Medulla oblongata (tissue), 1 donor: ENCODE results near the gene TNS3.
A peak's percentile ranks its signal among the peaks of the same experiment; 100 is the strongest.

ENCODE experiments used
- DNase-seq: peaks from one replicate; pipeline ENCODE4 v3.0.0-alpha.2; 2015; ENCODE audit errors: extremely low spot score

Gene TNS3

DNA sequence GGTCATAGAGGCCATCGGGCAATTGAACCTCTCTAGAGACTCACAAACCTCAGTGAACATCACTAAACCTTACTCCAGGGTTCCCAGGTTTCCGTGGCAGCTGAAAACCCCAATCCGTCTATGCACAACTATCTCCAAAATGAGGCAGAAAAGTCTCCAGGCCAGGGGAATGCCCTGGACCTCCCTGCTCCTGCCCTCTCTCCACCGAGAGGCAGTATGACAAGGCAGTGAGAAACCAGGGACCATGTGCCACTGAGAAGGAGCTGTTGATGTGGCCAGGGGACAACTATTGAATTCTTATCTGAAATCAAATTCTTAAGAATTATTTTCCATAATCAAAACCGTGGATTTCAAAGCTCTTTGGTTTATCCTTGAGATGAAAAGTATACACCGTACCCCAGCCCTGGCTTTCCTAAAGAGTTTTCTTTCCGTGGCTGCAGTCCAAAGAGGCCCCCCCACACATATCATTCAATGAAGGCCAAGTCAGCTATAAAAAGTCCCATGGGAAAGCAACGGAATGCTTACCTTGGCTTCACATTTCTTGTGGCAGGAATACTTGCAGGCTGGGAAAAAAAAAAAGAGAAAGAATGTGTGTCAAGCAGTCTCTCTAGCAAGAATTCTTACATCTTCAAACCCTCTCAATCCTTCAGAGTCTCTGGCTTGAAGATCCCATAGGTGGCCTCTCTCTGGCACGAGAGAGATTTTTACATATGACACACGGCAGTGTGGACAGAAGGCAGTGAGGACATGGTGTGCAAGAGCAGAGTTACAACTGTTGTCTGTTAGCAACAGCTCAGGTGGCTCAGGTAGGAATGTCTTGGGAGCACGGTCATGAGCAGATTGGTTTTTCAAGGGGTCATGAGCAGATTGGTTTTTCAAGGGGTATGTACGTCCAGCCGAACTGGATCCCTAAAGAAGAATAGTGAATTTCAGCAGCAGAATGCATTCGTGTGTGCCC, 75.2 kb downstream of the TNS3 start:
- DNase-seq = no peak

DNA sequence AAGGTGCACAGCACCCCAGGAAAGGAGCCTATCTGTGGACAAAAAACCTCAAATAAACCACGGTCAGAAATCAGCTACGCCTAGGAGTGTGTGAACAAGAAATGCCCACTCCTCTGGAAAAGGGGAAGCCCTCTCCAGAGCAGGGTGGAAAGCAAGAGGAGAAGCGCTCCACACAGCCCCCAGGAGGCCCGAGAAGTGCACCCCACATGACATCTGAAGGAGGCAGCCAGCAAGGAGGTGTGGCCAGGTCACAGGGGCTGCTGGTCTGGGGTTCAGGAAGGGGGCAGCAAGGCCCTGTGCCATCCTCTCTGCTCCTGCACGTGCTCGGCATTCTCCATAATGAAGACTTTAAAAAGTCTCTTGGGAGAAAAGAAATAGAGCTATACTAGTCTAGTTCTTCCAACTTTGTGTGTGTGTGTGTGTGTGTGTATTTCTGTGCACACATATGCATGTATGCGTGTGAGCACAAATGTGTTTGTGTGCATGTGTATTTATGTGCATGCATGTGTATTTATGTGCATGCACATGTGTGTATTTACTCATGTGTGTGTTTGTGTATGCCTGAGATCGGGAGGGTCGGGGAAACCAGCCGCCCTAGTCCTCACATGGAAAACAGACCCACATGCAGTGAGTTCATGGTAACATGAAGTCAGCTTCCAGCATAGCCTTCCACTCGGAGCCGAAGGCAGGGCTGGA, 76.5 kb downstream of the TNS3 start:
- DNase-seq = no peak

GRCh38 chr7:47504551-47505311, 77.2 kb downstream of the TNS3 start:
- no peak for DNase-seq

DNA sequence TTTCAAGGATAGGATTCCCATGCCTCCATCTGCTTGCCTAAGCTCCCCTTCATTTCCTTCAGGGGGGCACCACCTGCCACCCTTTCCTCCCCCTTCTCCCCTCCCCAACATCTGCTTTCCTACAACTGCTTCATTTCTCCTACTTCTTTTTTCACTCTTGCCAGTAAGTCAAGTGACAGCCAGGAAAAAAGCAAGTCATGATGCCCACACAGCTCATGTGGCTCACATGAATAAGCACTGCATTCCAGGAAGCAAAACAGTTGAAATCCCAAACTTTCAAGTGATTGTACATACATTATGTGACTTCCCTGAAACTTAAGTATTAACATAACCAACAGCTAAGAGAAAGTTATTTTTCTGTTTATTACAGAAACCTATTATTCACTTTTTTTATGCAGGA, 78.6 kb downstream of the TNS3 start:
- DNase-seq = no peak

DNA sequence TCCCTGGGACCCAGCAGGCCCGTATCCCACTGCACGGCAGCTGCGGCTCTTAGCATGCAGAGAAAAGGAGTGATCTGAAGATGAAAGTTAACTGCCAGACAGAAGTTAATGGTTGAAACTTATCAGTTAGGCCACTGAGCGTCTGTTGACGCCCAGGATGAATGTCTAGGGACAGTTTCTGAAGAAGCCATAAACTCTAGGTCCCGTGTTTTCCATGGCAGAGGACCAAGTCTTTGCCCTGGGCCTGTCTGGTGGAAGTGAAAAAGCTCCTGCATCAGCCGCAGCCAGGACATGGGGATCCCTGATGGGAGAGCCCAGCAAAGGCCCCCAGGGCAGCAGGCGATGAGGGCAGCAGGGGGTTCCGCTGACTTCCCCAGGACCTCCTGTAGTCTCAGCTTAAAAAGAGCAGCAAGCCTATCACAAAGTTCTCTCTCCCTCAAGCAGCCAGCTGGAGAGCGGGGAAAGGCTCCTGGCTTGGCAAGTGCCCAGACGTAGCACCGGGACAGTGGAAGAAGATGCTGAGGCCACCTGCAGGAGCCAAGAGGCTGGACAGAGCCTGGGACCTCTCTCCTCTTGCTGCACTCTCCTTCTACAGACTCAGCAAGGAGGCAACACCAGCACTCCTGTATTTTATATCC, 79.6 kb downstream of the TNS3 start:
- DNase-seq = no peak

- no peak for DNase-seq
Observed at GRCh38 chr7:47501406-47501805, 80.5 kb downstream of the TNS3 start.

DNA sequence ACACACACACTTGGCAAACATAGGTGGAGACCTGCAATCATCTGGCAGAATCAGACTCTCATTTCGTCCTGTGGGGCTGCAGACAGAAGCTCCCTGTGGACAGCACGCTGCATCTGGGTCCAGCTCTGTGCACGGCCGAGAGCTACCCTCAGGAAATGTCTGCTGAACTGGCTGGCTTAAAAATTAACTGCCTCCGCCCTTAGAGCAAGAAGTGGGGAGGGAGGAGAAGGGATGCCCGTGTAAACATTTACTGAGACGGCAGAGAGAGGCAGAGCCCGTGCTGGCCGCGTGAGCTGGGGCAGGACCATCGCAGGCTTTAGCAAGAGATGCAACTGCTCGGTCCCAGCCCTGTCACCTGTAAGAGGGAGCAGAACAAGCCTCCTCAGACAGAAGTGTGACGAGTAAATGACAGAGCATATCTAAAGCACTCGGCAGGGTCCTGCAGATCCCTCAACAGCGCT, 81.8 kb downstream of the TNS3 start:
- DNase-seq = no peak

DNA sequence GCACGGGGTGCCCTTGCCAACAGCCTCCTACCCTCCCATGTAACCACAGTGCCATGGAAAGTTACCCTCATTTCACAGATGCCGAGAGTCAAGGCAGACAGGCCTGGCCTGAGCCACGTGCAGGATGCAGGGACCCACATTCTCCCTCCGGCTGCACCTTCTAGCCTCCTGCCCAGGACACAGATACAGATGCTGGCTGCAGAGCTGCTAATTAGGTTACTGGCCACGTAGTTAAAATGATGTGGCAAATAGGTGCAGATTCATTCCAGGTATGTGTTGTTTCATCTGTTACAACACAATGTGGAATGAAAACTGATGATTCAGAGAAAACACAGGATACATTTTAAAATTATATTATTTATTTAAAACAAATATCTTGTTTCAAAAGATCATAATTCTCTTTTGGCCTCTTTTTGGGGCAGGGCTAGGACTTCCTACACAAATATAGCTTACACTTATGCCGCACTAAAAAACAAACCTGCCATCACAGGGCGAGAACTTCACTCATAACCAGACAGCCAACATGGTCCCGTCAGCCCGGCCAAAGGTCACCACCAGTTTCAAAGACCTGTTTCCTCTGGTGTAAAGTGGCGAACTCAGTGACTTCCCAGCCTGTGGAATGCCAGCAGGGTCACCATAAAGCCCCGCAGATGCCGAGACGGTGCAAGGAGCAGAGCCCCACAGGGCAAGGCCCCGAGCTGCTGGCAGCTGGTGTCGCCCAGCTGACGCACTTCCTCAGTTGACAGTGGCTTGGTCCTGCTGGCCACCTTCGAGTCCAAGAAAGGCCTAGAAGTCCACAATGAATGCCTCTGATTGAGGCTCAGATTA, 83.5 kb downstream of the TNS3 start:
- DNase-seq = no peak

DNA sequence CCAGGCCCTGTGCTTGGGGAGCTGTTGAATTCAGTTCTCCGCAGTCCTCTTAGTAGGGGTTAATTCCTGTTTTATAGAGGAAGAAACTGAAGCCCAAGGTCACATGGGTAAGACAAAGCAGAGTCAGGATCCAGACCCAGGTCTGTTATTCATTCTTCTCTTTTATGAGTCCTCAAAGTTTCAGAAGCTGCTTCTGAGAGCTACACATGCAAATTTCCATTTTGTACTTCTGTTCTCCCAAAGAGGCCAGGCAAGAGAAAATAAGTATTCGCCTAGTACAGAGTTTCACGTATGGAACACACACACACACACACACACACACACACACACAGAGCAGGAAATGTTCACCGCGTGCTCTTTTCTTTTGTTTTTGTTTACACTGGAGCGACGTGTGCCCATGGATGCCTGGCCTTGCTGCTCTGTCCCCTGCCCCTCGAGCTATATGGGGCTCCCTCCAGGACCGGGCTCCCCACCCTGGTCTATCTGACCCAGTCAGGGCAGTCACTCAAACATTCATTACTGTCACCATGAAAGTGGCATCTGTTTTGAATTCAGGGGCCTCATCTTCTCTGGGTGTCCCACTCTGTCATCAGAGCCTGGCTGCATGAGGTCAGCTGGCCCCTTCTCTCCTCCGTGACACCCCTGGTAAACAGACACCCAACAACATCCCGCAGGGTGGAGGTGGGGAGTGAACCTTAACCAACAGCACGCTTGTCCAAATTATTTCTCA, 84.4 kb downstream of the TNS3 start:
- peak; percentile 71 for DNase-seq

- DNase-seq = no peak
Observed at GRCh38 chr7:47496666-47497065, 85.2 kb downstream of the TNS3 start.

DNA sequence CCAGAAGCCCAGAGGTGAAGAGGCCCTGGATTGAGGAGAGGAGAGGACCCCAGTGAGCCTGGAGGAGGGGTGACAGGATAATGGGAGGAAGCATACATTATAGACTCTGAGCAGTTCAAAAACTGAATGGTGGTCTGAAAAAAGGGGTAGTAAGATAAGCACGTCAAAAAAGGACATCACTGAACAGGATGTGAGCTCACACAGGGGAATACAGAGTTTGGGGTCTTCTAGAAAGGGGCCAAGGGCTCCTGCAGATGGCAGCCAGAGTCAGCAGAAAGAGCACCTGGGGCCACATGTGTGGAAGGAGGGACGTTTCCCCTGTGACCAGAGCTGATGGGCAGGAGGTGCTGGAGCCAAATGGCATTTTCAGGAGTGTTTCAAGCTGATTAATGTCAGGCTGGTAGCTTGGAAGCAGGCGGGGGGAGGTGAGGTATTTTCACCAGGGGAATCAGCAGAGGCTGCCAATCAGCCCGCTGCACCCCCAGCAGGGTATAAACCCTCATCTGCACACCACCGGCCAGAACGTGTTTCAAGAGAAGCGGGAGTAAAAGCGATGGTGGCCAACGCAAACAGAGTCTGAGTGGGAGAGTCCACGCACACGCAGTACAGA, 85.8 kb downstream of the TNS3 start:
- DNase-seq = no peak

DNA sequence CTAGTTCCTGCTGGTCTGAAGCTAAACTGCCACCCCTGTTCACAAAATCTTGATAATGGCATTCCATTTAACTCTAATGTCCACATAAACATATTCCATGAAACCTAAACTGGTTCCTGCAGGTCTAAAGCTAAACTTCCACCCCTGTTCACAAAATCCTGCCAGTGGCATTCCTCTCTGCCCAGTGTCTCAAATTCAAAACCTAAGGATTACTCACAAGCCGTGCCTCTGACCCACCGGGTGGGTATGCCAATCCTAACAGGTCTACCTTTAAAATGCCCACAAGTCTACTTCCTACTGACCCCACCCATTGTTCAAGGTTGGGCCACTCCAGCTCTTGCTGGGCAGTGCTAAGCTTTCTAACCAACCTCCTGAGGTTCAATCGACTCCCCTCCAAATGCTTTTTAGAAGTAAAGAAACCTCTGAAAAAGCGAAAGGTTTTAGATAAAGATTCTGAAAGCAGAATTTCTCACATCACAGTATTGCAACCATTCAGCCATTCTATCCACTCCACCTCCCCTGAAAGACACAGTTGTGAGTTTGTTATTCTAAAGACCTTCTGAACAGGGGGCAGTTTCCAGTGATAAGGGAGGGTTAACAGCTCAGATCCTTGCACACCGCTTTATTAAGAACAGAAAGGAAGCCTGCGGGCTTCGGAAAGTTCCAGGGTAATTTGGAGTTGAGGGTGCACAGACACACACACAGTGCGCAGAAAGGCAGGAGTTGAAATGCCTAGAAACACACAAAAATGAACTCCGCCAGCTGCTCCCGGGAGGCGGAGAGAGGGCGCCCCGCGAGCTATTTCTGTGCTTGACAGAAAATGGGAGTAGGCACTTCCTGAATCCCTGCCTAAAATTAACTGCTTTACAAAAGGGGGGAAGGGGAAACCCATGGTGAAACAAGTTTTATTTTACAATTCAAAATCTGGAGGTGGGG, 87.7 kb downstream of the TNS3 start:
- peak; percentile 61 for DNase-seq

- no peak for DNase-seq
Observed at GRCh38 chr7:47492716-47493325, 89.1 kb downstream of the TNS3 start.

- DNase-seq = no peak
Observed at GRCh38 chr7:47490501-47491265, 91.2 kb downstream of the TNS3 start.

GRCh38 chr7:47489624-47490023, 92.3 kb downstream of the TNS3 start:
- DNase-seq = no peak

GRCh38 chr7:47488969-47489342, 93.0 kb downstream of the TNS3 start:
- DNase-seq = no peak

DNA sequence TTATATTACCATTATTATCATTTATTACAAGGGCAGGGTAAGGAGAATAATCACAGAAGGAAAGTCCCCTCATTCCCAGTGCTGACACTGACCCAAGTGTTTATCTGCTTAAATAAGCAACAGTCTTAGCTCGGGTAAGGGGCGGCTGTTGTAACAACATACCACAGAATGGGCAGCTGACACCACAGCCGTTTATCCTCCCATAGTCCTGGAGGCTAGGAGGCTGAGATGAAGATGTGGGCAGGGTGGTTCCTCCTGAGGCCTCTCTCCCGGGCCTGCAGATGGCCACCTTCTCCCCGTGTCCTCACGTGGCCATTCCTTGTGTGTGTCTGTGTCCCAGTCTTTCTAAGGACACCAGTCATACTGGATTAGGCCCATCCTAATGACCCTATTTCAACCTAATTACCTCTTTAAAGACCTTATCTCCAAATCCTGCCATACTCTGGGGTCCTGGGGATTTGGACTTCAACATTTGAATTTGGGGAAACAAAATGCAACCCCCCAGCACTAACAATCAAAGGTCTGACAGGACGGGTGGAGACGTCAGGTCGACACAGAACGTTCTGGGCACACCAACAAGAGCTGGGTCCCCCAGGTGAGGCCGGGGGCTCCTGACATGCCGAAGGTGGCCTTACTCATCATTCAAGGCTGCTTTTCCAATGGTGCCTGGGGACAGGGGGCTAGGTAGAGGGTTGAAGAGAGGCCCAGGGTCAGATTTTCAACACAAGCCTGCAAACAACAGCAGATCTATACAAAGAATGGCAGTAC, 93.5 kb downstream of the TNS3 start:
- no peak for DNase-seq
